SK-N-SH (cell line): Measurements from ENCODE around the gene H1-8.

ENCODE experiments used
- CTCF ChIP-seq: fragments of 200-600 bp; sonication (generic); IDR thresholded peaks from 2 replicates; pipeline ENCODE4 v1.6.1; 2017; ENCODE audit warnings: antibody characterized with exemption, mild to moderate bottlenecking, moderate library complexity
- ELF1 ChIP-seq: IDR thresholded peaks from 2 replicates; pipeline ENCODE4 v1.4.0; 2012
- EP300 ChIP-seq, 2 experiments: IDR thresholded peaks; 2 replicates each; pipeline versions ENCODE4 v1.4.0 to v1.6.1; 2012; ENCODE audit warnings: borderline replicate concordance in 1 of 2, low read depth in 1 of 2, low read length in 1 of 2
- EZH2phosphoT487 ChIP-seq: fragments of 200-600 bp; sonication (generic); IDR thresholded peaks from 2 replicates; pipeline ENCODE4 v1.6.1; 2017; ENCODE audit warnings: low read depth, mixed run types, mild to moderate bottlenecking, antibody characterized with exemption, moderate library complexity, borderline replicate concordance
- GABPA ChIP-seq: IDR thresholded peaks from 2 replicates; pipeline ENCODE4 v1.4.0; 2012; ENCODE audit warnings: low read depth, mild to moderate bottlenecking
- JUND ChIP-seq: IDR thresholded peaks from 2 replicates; pipeline ENCODE4 v1.4.0; 2012
- NFIC ChIP-seq: IDR thresholded peaks from 2 replicates; pipeline ENCODE4 v1.4.0; 2012; ENCODE audit warnings: borderline replicate concordance
- SIN3A ChIP-seq: IDR thresholded peaks from 2 replicates; pipeline ENCODE4 v1.6.1; 2012; ENCODE audit warnings: low read depth, mild to moderate bottlenecking, low read length, moderate library complexity, borderline replicate concordance
- SMC3 ChIP-seq: IDR thresholded peaks from 2 replicates; pipeline ENCODE4 v1.6.1; 2012; ENCODE audit warnings: low read depth, low read length, improper control_type of control experiment
- USF1 ChIP-seq: IDR thresholded peaks from 2 replicates; pipeline ENCODE4 v1.4.0; 2012; ENCODE audit warnings: low read depth, borderline replicate concordance

- TF ChIP-seq NFIC (no peak), SMC3 (no peak), EP300 (IDR thresholded peaks at IDR 0.05; ENCODE audit: borderline replicate concordance in 1 of 2, low read depth in 1 of 2, low read length in 1 of 2) (no peak), EZH2phosphoT487 (no peak), CTCF (no peak), ELF1 (no peak), SIN3A (no peak), GABPA (no peak), JUND (no peak), USF1 (no peak)
Observed at GRCh38 chr3:129575997-129576384, 33.0 kb downstream of the H1-8 start.
